ENCODE results near the gene FAU.

FAU gene

DNA sequence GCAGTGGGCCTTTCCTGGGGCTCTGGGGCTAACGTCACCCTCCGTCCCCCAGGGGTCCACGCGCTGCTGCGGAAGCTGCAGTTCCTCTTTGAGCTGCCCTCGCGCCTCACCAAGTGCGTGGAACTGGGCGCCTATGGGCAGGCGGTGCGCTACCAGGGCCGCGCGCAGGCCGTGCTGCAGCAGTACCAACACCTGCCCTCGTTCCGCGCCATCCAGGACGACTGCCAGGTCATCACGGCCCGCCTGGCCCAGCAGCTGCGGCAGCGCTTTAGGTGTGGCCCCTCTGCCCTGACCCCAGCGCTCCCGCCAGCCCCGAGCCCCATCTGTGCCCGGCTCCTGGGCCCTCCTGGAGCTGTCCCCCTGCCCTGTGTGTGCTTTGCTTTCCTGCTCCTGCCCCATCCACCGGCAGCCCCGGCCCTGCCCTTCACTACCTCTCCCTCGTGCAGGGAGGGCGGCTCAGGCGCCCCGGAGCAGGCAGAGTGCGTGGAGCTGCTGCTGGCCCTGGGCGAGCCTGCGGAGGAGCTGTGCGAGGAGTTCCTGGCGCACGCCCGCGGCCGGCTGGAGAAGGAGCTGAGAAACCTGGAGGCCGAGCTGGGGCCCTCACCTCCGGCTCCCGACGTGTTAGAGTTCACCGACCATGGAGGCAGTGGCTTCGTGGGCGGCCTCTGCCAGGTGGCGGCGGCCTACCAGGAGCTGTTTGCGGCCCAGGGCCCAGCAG lies 14.0 kb downstream of the FAU start:
- no peak for DNase-seq (ENCODE audit: low spot score)

DNA sequence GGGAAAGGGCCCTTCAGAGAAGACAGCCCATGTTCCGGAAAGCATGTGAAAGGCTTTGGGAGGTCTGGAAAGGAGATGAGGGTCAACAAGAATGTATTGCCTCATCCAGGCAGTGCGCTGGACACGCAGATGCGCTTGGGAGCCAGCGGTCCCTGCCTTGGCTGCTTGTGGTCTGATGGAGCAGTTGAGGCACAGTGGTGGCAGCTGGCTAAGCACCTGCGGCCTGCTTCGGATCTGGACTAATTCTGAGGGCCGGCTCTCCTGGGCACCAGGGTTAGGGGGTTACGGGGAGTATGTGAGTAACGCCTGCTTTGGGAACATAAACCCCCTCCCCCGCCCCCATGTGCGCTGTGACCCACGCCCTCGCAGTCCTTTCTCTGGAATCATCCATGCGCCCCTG lies 14.9 kb downstream of the FAU start:
- DNase-seq (ENCODE audit: low spot score): no peak

DNA sequence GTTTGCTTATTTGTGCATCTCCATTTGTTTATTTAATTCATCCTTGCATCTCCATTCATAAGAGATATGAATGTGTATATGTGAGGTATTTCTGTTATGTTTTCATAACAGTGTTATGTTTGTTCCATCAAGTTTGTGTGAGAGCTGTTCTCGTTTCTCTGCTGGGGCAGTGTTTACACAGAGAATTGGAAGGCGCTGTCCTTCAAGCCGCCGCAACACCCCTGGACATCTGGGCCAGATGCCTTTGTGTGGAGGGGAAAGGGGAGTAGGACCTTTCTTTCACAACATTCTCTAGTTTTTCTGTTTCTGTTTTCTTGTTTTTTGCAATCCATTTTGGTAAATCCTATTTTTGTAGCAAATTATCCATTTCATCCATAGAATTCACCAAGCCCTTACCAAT lies 17.3 kb downstream of the FAU start:
- no peak for DNase-seq (ENCODE audit: low spot score)

DNA sequence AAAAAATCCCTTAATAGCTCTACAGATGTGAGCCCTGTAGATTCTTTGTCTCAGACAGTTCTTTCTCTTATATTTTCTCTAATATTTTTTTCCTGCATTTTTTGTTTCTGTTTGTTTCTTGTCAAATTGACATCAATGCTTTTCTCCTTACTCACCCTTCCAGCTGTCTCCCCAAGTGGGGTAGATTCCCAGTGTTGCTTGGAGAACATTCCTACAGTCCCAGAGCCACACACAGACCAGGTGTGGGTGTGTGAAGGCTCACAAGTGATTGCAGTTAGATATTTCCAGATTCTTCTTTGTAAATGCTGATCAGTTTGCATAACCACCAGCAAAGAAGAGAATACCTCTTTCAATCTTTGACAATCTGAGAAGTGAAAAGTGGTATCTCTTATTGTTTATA lies 18.5 kb downstream of the FAU start:
- DNase-seq (ENCODE audit: low spot score): no peak

DNA sequence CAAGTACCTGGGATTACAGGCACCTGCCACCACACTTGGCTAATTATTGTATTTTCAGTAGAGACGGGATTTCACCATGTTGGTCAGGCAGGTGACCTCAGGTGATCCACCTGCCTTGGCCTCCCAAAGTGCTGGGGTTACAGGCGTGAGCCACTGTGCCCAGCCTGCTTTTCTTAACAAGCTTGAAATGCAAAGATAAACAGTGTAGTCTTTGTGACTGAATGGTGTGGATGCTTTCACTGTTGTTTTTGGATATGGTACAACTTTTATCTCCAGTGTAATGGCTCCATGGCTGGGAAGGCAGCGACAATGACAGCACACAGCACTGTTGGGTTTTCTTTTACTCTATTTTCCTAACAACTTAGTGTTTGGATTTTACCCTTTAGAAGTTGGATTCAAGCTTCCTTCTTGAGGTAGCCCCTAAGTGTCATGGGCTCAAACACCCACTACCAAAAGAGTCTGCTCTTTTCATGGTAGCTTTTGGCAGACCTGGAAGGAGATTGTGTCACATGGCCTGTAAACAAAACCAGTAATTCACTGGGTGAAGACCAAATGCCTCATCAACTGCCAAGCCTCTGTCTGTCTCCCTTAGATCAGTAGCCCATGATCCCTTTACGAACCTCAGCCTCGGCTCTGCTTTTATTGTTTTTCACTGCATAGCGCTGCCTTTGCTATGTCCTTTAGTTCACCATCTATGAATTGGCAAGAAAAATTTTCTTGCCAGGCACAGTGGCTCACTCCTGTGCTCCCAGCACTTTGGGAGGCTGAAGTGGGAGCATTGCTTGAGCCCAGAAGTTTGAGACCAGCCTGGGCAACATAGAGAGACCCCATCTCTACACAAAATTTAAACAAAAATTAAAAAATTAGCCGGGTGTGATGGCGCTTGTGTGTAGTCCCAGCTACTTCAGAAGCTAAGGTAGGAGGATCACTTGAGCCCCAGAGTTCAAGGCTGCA lies 19.5 kb downstream of the FAU start:
- no peak for DNase-seq (ENCODE audit: low spot score)

DNA sequence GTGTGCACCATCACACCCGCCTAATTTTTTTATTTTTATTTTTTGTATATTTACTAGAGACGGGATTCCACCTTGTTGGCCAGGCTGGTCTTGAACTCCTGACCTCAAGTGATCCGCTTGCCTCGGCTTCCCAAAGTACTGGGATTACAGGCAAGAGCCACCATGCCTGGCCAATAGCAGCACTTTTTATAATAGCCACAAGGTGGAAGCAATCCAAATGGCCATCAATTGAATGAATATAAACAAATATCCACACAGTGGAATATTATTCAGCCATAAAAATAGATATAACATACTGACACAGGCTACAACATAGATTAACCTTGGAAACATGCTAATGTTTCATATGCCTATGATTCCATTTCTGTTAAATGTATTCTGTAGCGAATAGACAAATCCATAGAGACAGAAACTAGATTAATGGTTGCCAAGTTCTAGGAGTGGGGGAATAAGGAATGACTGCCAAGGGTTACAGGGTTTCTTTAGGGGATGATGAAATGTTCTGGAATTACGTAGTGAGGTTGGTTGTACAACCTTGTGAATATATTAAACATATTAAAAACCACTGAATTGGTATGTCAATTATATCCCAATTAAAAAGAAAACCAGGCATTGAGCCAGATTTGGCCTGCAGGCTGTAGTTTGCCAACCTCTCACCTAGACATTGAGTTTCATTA lies 21.1 kb downstream of the FAU start:
- DNase-seq (ENCODE audit: low spot score): no peak

DNA sequence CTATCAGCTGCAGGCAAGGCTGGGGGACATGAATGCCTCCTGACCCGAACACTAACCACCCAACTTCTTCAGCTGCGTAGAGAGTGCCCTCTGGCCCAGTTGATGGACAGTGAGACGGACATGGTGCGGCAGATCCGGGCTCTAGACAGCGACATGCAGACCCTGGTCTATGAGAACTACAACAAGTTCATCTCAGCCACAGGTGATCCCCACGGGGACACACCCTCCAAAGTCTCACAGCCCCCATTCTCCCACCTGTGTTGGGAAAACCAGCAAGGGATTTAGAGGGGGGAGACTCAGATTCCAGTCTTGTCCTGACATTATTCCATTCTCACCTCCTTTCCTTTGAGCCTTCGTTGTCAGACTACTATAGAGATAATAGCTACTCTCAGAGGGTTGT lies 25.0 kb downstream of the FAU start:
- no peak for DNase-seq (ENCODE audit: low spot score)

DNA sequence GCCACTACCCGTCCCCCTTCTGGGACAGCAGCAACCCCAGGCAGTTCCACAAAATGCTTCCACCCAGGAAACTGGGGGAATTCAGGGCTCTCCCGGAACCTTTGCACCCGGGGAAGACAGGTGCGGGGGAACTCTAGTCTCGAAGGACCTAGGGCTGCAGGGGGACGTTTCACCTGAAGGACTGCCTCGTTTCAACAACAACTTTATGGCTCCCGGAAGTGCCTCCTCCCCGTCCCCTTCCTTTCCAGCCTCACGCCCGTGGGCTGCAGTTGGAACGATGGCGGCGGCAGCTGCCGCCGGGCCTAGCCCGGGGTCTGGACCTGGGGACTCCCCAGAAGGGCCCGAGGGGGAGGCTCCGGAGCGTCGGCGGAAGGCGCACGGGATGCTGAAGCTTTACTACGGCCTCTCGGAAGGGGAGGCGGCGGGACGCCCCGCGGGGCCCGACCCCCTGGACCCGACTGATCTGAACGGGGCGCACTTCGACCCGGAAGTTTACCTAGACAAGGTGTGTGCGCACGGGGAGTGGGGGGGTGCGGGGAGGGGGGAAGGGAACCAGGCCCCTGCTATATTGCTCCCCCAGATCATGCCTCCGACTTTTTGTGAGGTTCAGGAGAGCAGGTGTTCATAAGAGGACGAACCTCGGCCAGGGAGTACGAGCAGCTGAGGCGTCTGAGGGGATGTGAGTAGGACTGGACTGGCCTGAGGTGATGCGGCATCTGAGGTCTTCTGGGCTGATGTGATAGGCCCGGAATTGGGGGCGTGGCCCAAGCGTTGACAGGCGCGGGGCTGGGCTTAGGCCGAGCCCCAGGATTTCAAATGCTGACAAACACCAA lies 25.7 kb downstream of the FAU start, which contains the start of gene VPS51:
TSS of gene VPS51 (plus strand) at position 241 of the 833 bp plus-strand sequence. CDS start at position 278, 37 bp downstream.
- DNase-seq (ENCODE audit: low spot score): peak; percentile 90

DNA sequence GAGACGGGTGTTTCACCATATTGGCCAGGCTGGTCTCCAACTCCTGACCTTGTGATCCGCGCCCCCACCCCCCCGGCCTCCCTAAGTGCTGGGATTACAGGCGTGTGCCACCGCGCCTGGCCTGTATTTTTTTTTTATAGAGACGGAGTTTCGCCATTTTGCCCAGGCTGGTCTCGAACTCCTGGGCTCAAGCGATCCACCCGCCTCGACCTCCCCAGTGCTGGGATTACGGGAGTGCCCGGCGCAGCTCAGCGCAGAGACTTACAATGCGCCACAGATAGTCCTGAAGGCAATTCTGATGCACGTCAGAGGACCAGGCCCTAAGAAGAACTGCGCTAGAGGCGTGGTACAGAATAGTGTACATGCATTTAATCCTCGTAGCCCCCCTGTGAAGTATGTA lies 26.5 kb downstream of the FAU start:
- no peak for DNase-seq (ENCODE audit: low spot score)

DNA sequence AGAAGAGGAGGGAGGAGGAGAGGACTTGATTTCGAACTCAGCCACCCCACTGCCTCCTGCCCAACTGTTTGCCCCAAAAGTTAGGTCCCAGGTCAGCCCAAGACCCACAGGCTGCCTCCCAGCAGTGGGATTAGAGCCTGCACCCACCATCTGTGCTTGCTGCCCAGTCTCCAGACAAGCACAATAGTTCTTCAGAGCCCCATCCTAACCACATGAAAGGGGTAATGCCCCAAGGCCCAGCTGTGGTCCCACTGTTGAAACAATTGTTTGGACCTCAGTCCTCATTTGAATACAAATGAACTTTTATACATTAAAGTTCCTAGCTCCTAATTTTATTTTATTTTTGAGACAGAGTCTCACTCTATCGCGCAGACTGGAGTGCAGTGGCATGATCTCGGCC lies 31.3 kb downstream of the FAU start:
- no peak for DNase-seq (ENCODE audit: low spot score)

DNA sequence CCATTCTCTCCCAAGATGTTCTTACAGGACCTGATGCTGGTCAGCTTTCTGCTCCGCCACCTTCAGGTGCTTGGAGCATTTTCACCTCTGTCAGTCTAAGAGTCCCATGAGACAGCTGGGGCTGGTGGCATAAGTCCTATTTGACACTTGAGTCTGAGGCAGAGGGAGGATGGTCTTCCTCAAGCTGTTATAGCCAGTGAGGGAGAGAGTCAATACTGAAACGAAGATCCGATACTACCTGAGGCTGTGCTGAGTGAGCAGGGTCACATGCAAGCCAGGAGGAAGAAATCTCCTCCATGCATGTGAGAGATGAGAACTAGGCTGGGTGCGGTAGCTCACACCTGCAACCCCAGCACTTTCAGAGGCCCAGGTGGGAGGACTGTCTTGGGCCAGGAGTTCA lies 32.3 kb downstream of the FAU start:
- no peak for DNase-seq (ENCODE audit: low spot score)

DNA sequence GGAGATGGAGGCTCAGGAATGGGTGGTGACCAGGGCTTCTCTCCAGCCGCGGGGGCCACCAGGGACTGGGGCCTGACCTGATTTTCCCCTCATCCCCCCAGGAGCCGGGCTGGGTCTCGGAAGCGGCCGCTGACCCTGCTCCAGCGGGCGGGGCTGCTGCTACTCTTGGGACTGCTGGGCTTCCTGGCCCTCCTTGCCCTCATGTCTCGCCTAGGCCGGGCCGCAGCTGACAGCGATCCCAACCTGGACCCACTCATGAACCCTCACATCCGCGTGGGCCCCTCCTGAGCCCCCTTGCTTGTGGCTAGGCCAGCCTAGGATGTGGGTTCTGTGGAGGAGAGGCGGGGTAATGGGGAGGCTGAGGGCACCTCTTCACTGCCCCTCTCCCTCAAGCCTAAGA lies 34.1 kb downstream of the FAU start:
- no peak for DNase-seq (ENCODE audit: low spot score)

DNA sequence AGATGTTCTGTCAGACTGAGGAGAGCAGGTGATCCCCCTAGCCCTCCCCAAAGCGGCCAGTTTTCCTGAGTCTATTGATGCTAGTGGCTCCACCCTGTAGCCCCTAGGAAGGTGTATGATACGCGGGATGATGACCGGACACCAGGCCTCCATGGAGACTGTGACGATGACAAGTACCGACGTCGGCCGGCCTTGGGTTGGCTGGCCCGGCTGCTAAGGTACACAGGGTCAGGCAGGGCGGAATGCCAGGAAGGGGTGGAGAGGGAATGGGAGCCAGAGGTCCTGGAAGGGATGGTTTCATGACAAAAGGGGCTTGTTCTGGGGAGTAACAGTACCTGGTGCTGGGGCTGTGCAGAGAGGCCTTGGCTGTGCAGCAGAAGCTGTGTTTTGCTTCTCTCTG lies 34.7 kb downstream of the FAU start:
- DNase-seq (ENCODE audit: low spot score): no peak

DNA sequence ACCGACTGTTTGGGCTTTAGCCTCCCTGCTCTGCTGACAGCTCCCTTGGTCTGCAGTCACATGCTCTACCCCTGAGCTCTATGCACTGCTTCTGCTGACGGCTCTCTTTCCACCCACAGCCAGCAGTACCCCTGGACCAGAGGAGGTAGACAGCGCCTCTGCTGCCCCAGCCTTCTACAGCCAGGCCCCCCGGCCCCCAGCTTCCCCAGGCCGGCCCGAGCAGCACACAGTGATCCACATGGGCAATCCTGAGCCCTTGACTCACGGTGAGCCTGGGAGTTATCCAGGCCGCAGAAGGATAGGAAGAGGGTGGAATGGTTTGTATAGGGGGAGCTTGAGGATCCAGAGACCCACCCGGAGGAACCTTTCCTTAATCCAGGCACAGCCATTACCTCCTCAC lies 35.1 kb downstream of the FAU start:
- DNase-seq (ENCODE audit: low spot score): no peak

DNA sequence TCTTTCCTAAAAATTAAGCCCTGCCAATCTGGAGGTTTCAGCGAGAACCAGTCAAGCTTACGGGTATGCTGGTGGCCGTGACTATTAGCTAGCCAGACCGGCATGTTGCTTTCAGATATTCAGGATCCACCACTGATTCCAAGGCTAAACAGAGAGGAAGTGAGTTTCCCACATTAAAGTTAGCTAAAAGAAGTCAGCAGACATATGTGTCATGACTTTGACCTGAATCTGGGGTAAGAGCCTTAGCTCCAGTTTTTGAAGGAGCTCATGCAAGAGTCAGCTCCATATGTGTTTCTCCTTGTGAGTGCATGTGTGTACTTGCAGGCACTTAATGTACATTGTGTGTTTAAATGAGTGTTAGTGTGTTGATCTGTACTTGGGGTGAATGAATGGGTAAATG lies 36.5 kb downstream of the FAU start:
- no peak for DNase-seq (ENCODE audit: low spot score)

DNA sequence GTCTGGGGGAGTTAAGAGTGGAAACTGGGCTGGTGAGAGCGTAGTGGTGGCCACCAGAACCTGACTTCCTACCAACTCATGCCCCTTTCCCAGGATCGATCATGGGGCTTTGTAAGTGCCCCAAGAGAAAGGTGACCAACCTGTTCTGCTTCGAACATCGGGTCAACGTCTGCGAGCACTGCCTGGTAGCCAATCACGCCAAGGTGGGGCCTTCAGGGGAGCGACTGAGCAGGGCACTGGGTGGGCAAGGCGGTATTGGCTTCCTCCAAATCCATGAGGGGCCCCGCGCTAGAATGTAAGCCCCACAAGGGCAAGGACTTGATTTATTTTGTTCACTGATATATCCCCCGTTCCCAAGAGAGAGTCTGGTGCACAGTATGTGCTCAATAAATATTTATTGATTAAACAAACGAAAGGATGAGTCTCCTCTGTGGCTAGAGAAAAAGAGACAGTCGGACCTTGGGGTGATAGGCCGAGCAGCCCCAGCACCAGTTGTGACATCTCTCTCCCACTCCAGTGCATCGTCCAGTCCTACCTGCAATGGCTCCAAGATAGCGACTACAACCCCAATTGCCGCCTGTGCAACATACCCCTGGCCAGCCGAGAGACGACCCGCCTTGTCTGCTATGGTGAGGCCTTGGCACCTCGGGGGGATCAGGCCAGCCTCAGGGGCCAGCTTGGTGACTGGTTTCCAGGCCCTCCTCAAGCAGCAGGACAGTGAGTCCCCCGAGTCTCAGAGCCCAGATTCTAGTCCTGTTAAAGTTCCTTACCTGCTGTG lies 37.1 kb downstream of the FAU start:
- no peak for DNase-seq (ENCODE audit: low spot score)

DNA sequence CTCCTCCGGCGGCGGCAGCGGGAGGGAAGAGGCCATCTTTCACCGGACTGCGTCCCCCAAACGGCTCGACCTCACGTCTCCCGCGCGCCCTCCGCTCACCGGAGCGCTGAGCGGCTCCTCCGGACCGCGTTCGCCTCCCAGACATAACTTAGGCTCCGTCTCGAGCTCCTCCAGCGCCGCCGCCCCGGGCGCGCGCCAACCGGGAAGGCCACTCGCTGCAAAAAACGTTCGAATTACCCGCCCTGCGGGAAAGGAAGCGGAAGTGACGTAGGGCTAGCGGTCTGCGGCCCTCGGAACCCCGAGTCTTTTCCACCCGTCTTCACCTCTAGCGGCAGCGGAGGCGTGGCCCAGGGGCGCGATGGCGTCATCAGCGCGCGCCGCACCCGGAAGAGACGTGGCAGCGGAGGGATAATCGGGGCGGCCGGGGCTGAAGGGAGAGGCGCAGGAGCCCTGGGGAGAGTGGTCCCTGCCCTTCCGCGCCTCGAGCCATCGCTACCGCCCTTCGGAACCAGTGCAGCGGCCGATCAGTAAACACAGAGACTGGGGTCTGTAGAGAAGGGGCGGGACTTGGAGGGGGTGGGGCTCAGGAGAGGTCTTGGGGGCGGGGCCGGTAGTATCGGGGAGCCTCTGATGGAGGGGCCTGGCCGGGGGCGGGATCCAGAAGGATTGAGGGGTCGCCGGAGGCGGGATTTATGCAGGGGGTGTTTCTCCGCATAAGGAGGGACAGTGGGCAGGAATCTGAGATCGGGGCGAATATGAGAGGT lies 37.9 kb downstream of the FAU start, which contains the start of the genes CDCA5 and ZFPL1:
TSS of gene CDCA5 (minus strand) at position 207 of the 764 bp plus-strand sequence. CDS start at position 145, 62 bp downstream.
TSS of gene ZFPL1 (plus strand) at position 389 of the 764 bp plus-strand sequence. CDS start 477 bp downstream, outside the sequence.
- peak; percentile 97 for DNase-seq (ENCODE audit: low spot score)

DNA sequence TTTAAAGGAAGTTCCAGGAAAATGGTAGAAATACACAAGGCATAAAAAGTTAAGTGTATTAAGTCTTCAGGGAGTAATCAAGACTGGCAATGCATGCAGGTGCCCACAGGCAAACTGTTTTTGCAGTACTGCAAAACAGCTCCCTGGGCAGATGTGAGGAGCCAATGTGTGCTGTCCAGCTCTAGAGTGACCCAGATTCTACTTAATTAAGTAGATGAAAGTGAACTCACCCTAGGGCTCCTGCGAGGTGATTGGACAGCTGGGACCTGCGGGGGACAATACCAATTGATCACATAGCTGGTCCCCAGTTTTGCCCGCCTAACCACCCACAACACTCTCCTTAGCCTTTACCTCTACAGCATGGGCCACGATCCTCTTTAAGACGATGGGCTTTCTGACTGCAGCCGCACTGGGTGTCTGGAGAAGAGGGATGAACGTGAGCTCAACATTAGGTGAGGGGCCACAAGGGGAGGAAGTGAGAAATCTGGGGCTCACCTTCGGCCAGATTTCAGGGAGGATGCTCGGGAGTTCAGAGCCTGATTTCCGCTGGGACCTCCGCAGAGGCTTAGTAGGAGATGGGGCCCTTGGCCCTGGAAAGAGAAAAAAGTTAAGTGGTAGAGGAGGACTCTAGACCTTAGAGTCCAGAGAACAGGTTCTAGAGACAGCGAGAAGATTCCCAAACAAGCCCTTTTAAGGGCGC lies 38.6 kb downstream of the FAU start:
- DNase-seq (ENCODE audit: low spot score): no peak

DNA sequence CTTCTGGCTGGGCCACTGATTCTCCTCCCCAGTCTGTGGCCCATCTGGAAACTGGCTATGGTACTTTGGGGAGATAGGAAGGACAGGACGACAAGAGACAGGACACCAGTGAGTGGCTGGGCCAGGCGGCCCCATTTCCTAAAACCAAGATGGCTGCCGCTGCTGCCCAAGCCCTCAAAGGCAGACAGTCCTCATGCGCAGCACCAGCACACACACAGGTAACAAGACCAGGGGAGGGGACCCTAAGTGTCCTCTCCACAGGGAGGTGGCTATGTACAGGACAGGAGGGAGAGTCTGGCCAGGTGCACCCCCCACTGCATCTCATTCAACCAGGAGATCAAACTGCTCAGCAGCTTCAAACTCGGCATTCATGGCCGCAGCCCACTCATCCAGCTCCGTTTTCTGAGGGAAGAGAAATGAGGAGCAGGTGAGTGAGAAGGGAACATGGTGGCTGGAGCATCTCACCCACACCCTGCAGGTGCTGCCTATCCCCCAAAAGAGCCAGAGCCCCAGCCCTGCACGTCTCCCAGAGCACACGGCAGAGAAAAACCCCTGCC lies 43.1 kb downstream of the FAU start:
- DNase-seq (ENCODE audit: low spot score): no peak
